Ramos (cell line): Measurements from ENCODE around the gene ME1.
"Not testable (repeated sequence)": the region's sequence is repeated elsewhere in the genome, so short reads cannot be mapped to it uniquely, and the experiment has no call there.

Experiments
- in situ Hi-C: fragments of 300-500 bp; cut with MboI; formaldehyde crosslinking; loops from one replicate; pipeline ENCODE4 v1.14.3; 2022; ENCODE audit warnings: low sequenced_read_pairs; ENCODE audit not compliant: unreplicated experiment

Gene ME1

GRCh38 chr6:83430611-83431544 lies at the start of gene ME1:
Gene ME1 (minus strand): TSS chr6:83431051. CDS start chr6:83430954, 97 bp downstream.
- in situ Hi-C loops, result no loop called here

- in situ Hi-C loops, result no loop called here
These were observed 49.6 kb upstream of the ME1 start for GRCh38 chr6:83480470-83480869.

- in situ Hi-C loops, result no loop called here
These were observed 48.5 kb upstream of the ME1 start for GRCh38 chr6:83479389-83479788.

GRCh38 chr6:83476971-83477370 lies 46.1 kb upstream of the ME1 start:
- in situ Hi-C loops, result no loop called here

GRCh38 chr6:83474309-83474708 lies 43.5 kb upstream of the ME1 start:
- in situ Hi-C loops, result no loop called here

- in situ Hi-C loops, result no loop called here
These were observed 41.9 kb upstream of the ME1 start for GRCh38 chr6:83472767-83473166.

- in situ Hi-C loops, result no loop called here
These were observed 39.7 kb upstream of the ME1 start for GRCh38 chr6:83470587-83470986.

- in situ Hi-C loops, result no loop called here
These were observed 39.1 kb upstream of the ME1 start for GRCh38 chr6:83470001-83470400.

- in situ Hi-C loops, result no loop called here
These were observed 36.8 kb upstream of the ME1 start for GRCh38 chr6:83467620-83468036.

GRCh38 chr6:83466328-83466727 lies 35.5 kb upstream of the ME1 start:
- in situ Hi-C loops, result no loop called here

- in situ Hi-C loops, result no loop called here
These were observed 33.7 kb upstream of the ME1 start for GRCh38 chr6:83464381-83465140.

- in situ Hi-C loops, result no loop called here
These were observed 33.0 kb upstream of the ME1 start for GRCh38 chr6:83463886-83464285.

GRCh38 chr6:83462524-83462923 lies 31.7 kb upstream of the ME1 start:
- in situ Hi-C loops, result no loop called here

- in situ Hi-C loops, result no loop called here
These were observed 30.6 kb upstream of the ME1 start for GRCh38 chr6:83461438-83461837.

- in situ Hi-C loops, result no loop called here
These were observed 28.8 kb upstream of the ME1 start for GRCh38 chr6:83459663-83460062.

- in situ Hi-C loops, result not testable (repeated sequence)
These were observed 19.2 kb upstream of the ME1 start for GRCh38 chr6:83450015-83450414.

- in situ Hi-C loops, result not testable (repeated sequence)
These were observed 13.3 kb upstream of the ME1 start for GRCh38 chr6:83444086-83444699.

- in situ Hi-C loops, result no loop called here
These were observed 12.7 kb upstream of the ME1 start for GRCh38 chr6:83443516-83443915.

GRCh38 chr6:83442752-83443151 lies 11.9 kb upstream of the ME1 start:
- in situ Hi-C loops, result no loop called here

GRCh38 chr6:83439201-83439600 lies 8.3 kb upstream of the ME1 start:
- in situ Hi-C loops, result no loop called here

- in situ Hi-C loops, result no loop called here
These were observed 5.8 kb upstream of the ME1 start for GRCh38 chr6:83436674-83437073.
